HG02642 (cell line): ENCODE data around the gene CTSA.
"Not testable (repeated sequence)": the region's sequence is repeated elsewhere in the genome, so short reads cannot be mapped to it uniquely, and the experiment has no call there.

ENCODE experiments used
- ATAC-seq: cut with Tn5 transposase; IDR thresholded peaks from one replicate; pipeline ENCODE4 v1.9.1; 2021; ENCODE audit warnings: mild to moderate bottlenecking; ENCODE audit not compliant: unreplicated experiment, poor library complexity

The CTSA gene

DNA sequence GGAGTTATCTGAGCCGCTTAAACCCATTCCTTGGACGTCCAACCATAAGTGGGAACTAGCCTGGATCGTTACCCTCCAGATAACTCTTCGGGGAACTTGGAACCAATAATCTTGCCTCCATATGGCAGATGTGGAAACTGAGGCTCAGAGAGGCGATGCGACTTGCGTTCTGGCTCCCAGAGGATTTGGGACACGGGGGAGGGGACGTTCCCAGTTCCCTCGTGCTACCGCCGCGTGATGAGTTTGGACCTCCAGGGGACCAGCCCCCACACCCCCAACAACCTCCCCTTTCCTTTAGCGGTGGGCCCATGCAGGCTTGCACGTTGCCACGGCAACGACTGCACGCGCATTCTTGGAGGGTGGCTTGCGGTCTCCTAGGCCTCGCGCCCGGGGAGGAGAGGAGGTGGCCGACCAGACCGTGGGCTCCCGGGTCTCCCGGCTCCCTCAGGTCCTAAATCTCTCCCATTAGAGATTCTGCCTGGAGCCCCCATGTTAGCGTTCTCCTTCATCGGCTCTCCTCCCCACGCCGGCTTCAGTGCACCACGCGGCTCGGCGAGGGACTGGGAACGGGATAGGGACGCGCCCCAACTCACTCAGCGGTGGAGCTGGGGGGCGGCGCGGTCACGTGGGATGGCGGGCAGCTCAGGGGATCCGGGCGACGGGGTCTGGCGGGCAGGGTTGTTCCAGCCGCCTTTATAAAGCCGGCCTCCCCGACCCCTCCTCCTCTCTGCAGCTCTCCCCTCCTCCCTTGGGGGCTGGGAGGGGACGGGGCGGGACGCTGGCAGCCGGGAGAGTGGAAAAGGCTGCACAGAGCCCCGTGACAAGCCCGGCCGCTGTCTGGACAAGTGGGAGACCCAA lies 20.6 kb downstream of the CTSA start, which contains the start of gene PLTP:
PLTP (minus strand) TSS at position 670 of the 858 bp plus-strand sequence. CDS start 703 bp downstream, outside the sequence.
- ATAC-seq, result no peak

DNA sequence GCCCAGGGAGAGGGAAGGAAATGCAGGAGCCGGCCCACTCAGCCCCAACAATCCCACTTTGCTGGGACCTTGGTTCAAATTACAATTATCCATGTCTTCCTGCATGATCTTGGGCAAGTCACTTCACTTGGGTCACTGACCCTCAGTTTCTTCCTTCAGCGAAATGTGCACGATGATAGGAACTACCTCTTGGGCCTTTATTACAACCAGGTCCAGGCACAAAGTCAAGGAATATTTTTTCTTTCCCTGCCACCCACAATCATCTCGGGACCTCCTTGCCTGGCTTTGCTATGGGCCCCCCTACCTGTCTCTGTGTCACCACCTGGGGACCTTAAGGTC lies 21.2 kb downstream of the CTSA start:
- ATAC-seq, result no peak

DNA sequence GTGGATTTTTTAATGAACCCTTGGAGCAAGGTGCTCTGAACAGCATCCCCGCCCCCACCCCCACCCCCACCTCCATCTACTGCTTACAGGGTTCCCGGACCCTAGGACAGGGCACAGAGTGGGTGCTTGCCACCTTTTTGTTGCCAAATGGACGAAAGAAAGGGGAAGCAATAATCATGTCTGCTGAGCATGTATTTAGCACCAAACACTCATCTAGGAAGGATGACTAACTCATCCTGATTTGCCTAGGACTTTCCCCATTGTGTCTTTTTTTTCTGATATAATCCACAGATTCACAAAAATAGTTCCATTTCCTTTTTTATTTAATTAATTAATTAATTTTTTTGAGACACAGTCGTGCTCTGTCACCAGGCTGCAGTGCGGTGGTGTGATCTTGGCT lies 22.0 kb downstream of the CTSA start:
- no peak for ATAC-seq

DNA sequence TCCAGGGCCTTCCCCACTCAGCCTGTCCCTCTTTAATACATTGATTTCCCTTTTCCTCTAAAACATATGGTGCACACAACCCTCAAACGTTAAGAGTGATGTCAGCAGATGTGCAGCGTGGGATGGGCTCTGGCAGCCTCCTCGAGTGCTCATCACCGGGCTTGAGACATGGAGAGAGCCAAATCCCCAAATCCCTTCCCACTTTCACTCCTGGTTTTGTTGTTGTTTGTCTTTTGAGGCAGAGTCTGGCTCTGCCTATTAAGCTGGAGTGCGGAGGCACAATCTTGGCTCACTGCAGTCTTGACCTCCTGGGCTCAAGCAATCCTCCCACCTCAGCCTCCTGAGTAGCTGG lies 26.6 kb downstream of the CTSA start:
- no peak for ATAC-seq

DNA sequence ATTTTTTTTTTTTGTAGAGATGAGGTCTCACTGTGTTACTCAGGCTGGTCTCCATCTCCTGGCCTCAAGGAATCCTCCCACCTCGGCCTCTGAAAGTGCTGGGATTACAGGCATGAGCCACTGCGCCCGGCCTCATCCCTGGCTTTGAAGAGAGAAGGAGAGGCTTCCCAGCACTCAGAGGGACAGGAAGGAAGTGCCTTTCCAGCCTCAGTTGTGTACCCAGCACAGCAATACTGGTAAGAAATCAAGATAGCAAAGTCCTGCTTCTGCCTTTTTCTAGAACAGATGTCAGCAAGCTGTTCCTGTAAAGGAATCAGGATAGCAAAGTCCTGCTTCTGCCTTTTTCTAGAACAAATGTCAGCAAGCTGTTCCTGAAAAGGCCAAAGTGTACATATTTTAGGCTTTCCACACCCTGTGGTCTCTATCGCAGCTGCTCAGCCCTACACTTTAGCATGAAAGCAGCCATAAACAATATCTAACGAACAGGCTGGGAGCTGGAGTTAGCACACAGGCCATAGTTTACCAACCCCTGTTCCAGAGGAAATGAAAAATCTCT lies 27.1 kb downstream of the CTSA start:
- no peak for ATAC-seq

DNA sequence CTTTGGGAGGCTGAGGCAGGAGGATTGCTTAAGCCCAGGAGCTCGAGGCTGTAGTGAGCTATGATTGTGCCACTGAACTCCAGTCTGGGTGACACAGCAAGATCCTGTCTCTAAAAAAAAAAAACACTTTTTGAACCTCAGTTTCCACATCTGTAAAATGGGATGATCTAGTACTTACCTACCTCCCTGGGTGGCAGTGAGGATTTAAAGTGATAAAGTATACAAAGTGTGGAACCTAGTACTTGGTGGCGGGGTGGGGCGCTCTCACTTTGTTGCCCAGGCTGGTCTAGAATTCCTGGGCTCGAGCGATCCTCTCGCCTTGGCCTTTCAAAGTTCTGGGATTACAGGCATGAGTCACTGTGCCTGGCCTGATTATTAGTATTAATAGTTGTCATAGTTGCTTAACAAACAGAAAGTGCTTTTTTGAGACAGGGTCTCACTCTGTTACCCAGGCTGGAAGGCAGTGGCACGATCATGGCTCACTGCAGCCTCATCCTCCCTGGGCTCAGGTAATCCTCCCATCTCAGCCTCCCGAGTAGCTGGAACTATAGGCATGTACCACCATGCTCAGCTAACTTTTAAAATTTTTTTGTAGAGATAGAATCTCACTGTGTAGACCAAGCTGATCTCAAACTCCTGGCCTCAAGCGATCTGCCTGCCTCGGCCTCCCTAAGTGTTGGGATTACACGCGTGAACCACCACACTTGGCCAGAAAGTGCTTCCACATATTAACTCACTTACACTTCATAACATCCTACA lies 27.8 kb downstream of the CTSA start:
- no peak for ATAC-seq

DNA sequence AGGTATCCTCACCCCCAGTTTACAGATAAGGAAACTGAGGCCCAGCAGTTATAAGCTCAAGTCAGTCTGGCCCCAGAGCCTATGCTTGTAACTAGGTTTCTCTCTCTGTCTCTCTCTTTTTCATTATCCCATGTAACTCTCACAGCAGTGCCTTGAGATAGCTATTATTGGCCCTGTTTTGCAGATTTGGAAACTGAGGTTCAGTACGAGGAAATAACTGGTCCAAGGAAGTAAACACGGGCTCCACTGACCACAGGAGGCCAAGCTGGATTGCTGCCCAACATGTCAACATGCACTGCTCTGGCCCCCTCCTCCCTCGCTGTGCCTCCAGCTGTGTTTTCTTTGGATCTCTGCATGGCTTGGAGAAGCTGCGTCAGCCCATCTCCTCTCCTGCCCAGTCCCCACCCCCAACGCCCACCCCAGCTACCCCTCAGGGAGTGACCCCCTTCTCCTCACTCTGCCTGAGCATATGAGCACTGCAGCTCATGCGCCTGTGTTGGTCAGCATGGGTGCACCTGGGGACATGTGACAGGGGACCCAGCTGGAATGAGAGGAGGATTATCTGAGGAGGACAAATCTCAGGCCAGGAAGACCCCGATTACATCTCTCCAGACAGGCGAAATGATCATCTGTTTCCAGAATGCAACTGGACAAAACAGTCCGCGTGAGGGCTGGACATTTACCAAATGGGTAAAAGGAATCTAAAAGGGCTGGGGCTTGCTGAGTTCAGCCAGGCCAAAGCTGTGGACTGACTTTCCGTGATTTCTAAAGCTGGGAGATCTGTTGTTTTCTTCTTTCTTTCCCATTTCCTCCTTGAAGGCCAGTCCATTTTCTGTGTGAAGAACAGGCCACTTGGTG lies 28.6 kb downstream of the CTSA start:
- no peak for ATAC-seq

DNA sequence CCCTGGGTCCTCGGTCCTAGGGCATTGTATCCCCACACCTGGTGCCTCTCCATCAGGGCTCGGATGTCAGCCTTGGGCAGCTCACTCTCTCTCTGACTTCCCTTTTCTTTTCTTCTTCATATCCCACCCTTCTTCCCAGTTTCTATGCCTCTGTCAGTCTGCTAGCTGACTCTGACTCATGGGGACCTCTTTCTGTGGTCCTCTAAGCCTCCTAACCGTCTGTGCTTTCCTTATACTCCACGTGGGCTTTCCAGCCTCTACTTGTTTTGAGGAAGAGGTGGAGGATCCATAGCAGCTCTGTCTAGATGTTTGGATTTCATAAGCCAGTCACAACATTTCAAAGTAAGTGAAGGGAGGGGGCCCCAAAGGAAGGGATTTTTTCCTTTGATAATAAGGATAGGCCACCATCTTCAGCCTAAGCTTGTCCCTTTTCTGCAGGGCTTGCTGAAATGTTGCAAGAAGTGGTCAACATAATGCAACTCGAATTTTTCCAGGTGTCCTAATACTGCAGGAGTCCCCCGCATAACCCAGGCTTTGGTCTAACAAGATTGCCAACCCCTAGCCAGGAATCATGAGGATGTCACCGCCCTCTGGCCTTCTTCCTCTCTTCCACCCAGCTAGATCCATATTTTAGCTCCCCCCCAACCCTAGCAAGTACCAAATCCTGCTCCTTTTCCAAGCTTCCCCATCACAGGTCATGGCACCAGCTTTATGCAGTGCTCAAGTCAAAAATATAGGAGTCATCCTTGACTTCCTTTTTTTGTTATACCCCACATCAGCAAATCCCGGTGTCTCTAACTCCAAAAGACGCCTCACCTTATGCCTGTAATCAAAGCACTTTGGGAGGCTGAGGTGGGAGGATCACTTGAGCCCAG lies 29.6 kb downstream of the CTSA start:
- no peak for ATAC-seq

DNA sequence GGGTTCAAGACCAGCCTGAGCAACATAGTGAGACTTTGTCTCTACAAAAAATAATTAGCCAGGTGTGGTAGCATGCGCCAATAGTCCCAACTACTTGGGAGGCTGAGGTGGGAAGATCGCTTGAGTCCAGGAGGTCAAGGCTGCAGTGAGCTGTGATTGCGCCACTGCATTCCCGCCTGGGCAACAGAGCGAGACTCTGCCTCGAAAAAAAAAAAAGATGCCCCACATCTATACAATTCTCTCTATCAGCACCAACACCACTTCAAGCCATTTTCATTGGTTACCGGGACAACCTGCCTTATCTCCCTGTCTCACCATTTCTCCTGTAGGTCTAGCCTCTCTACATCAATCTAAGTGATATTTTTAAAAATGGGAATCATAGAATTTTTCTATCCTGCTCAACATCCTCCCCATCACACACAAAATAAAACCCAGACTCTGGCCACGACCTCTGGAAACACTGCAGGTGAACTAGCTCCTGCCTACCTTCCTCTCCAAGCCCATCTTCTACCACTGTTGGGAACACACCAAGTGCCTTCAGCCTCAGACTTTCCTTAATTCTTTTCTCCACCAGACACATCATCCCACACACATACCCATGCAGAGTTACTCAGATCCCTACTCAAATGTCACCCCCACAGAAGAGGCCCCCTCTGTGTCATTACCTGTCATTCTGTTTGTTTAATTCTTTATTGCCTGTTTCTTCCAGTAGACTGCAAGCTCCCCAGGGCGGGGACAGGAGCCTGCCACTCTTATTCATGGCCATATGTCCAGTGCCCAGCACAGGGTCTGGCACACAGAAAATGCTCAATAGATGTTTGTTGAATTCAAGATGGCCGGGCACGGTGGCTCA lies 30.4 kb downstream of the CTSA start:
- ATAC-seq, result no peak

DNA sequence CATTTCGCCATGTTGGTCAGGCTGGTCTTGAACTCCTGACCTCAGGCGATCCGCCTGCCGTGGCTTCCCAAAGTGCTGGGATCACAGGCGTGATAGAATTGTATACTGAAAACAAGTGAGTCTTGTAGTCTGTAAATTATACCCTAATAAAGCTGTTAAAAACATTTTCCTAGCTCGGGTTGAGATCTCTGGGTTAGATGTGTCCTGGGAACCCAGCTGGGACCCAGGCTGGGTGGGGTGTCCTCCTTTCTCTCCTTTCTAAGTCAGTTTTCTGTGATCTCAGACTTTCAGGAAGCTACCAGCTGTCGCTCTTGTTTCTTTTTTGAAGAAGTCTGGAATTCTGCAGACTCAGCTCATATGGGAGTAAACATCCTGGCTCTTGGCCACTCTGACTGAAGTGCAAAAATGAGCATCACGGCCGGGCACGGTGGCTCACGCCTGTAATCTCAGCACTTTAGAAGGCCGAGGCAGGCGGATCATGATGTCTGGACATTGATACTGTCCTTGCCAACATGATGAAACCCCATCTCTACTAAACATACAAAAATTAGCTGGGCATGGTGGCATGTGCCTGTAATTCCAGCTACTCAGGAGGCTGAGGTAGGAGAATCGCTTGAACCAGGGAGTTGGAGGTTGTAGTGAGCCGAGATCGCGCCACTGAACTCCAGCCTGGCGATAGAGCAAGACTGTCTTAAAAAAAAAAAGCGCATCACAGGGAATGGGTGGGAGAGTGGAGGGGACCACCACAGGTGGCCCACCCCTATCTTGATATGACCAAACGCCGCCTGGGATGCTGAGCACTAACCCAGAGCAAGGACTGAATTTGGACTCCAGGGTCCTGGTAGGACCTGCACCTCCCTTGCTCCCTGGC lies 33.5 kb downstream of the CTSA start:
- no peak for ATAC-seq

DNA sequence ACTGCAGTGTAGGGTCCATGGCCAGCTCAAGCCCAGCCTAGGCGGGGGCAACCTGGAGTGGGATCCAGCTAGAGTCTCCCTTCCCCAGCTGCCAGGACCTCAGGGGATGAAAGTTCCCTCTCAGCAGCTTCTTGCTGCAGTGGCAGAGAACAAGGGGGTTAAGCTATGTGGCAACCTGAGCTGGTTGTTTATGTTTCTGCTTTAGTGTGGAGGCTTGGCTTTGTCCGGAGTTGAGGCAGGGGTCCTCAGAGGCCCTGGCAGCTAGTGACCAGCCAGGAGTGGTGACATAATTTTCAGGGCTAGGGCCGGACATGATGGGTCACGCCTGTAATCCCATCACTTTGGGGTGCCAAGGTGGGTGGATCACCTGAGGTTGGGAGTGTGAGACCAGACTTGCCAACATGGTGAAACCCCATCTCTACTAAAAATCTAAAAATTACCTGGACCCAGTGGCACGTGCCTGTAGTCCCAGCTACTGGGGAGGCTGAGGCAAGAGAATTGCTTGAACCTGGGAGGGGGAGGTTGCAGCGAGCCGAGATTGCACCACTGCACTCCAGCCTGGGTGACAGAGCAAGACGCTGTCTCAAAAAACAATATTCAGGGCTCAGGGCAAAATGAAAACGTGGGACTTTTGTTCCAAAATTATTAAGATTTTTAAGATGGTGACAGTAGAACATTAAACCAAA lies 34.8 kb downstream of the CTSA start:
- no peak for ATAC-seq

DNA sequence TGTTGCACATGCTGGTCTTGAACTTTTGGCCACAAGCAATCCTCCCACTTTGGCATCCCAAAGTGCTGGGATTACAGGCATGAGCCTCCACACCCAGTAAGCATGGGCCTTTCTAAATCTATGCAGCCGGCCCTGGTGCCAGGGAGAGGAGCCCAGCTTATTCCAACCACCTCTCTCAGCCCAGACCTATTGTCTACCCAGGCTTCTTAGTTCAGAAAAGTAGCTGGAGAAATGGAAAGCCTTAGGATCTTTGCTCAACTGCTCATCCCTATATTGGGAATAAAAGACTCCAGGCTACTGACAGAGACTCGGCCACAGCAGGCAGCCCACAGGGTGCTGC lies 35.6 kb downstream of the CTSA start:
- no peak for ATAC-seq

DNA sequence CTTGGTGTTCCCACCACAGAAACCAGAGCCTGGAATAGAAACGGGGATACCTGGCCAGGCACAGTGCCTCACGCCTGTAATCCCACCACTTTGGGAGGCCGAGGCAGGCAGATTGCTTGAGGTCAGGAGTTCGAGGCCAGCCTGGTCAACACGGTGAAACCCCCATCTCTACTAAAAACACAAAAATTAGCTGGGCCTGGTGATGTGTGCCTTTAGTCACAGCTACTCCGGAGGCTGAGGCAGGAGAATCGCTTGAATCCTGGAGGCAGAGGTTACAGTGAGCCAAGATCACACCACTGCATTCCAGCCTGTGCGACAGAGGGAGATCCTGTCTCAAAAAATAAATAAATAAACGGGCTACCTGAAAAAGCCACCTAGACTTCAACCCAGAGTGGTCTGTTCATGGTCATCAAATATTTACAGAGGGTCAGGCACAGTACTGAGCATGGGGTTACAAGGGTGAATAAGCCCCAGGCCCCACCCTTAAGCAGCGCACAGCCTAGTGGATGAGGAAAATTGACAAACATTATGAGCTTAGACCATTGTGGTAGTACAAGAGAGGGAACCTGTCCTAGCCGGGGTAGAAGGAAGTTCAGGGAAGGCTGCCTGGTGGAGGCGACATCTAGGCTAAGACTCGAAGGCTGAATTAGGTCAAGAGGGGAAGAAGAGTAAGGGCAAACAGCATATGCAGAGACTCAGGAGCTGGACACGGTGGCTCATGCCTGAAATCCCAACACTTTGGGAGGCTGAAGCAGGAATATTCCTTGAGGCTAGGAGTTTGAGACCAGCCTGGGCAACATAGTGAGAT lies 36.1 kb downstream of the CTSA start:
- ATAC-seq, result no peak

DNA sequence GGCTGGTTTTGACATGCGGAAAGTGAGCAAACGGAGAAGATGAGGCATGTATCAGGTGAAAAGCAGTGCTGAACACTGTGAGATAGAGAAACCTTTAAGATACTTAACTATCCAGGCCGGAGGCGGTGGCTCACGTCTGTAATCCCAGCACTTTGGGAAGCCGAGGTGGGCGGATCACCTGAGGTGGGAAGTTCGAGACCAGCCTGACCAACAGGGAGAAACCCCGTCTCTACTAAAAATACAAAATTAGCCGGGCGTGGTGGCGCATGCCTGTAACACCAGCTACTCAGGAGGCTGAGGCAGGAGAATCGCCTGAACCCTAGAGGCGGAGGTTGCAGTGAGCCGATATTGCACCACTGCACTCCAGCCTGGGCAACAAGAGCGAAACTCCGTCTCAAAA lies 40.5 kb downstream of the CTSA start:
- not testable (repeated sequence) for ATAC-seq

DNA sequence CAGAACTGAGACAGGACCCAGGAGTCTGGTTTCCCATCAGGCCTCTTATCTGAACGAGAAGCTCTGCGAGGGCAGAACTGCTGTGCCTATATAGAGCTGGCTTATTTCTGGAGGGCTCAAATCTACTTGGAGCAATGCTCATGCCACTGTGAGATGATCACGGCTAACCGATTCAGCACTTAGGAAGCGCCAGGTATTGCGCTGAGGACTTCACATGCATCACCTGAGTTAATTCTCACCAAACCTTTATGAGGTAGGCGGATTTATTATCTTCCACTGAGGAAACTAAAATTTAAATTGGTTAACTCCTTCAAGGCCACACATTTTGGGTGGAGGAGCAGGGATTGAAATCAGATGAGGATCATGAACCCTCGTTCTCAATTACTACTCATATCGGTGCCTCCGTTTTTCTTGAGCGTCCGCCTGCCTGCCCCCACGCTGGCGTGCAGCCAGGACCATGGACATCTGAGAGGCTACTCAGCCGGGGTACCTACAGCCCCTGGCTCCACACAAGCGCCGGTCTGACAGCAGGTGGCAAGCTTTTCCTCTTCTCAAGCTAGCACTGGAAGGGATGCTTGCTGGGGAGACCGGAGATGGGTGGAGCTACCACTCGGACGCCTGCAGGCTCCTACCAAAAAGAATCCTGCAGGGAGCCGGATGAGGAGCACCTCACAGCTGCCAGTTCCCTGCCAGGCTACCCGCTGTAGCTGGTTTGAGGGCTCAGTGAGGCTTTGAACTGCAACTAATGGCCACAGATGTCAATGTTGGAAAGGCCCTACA lies 42.3 kb downstream of the CTSA start:
- no peak for ATAC-seq
